Kidney (tissue), 14 donors: ENCODE results near the gene MFRP. TPM values are rescaled to one million over a fixed set of nuclear protein-coding genes. Genes with fewer than 3 reads are reported as not detected.

Experiments
- DNase-seq, 5 donors: peaks; one replicate each; pipeline ENCODE4 v3.0.0-alpha.2; 2013 to 2020
- FAIRE-seq: peaks from 2 replicates; lab custom pipeline; 2012; peaks lifted over from hg19 to GRCh38; lab: Jason Lieb, UNC
- H3K27ac ChIP-seq, 2 donors: one replicate each; pipeline ENCODE4 v1.7.0; 2013; ENCODE audit warnings: low read depth in 2 of 2, low read length in 2 of 2, inconsistent platforms in 1 of 2
- H3K27me3 ChIP-seq: one replicate; pipeline ENCODE4 v1.7.1; 2013; ENCODE audit warnings: low read length, inconsistent platforms; ENCODE audit not compliant: control insufficient read depth, insufficient read depth
- H3K36me3 ChIP-seq, 3 donors: one replicate each; pipeline versions ENCODE4 v1.7.0 to v1.7.1; 2013; ENCODE audit warnings: low read length in 3 of 3, control low read depth in 1 of 3, inconsistent platforms in 1 of 3; ENCODE audit not compliant: insufficient read depth in 3 of 3, control insufficient read depth in 2 of 3
- H3K4me1 ChIP-seq, 3 donors: one replicate each; pipeline versions ENCODE4 v1.7.0 to v1.7.1; 2013; ENCODE audit warnings: low read length in 3 of 3, inconsistent platforms in 1 of 3, low read depth in 1 of 3; ENCODE audit not compliant: control insufficient read depth in 2 of 3, insufficient read depth in 2 of 3
- H3K4me3 ChIP-seq, 3 donors: one replicate each; pipeline versions ENCODE4 v1.7.0 to v1.8.1; 2013; ENCODE audit warnings: low read length in 3 of 3, control low read depth in 1 of 3, inconsistent platforms in 1 of 3
- H3K9ac ChIP-seq, 3 donors: one replicate each; pipeline versions ENCODE4 v1.7.0 to v1.7.1; 2013; ENCODE audit warnings: low read length in 3 of 3, control low read depth in 1 of 3, inconsistent platforms in 1 of 3
- H3K9me3 ChIP-seq, 3 donors: one replicate each; pipeline versions ENCODE4 v1.7.0 to v1.7.1; 2013; ENCODE audit warnings: low read length in 3 of 3, control low read depth in 1 of 3, inconsistent platforms in 1 of 3; ENCODE audit not compliant: control insufficient read depth in 2 of 3, insufficient read depth in 1 of 3
- intact Hi-C: fragments of 100-400 bp; cut with DNase I; formaldehyde crosslinking; loops from one replicate; pipeline ENCODE4 v1.11.1; 2022
- polyA plus RNA-seq: library from polyadenylated mRNA; stranded (reverse); fragments of 350-450 nt; fragmentation: Illumina TruSeq; extraction: RNeasy Lipid Tissue Mini Kit (QIAGEN cat#74804); gene quantifications from one replicate; pipeline ENCODE4 v1.2.3, GENCODE V29; 2014; ENCODE audit warnings: low read depth, low replicate concordance; ENCODE audit not compliant: insufficient read depth
- total RNA-seq: library from RNA; stranded (reverse); fragmentation: NEBNext Ultra II Directional; extraction: Animal tissue kit (Norgen Biotek cat#: 25700); gene quantifications from one replicate; pipeline ENCODE4 v1.2.1, GENCODE V29; 2021
- TF ChIP-seq, protein P1 (sequence below): IDR thresholded peaks from 3 replicates; pipeline ENCODE4 v1.5.1; 2012; ENCODE audit warnings: mild to moderate bottlenecking, moderate library complexity, borderline replicate concordance; ENCODE audit not compliant: insufficient read depth; ENCODE audit errors: extremely low read depth
- donor health status: control.
- donor health status: control.
- donor health status: control.
- donor health status: control.
- donor health status: control.
- donor health status: DM: yes; HTN: yes; CAD: no.
- donor health status: Normal renal cell carcinoma (clear cell type).

MFRP gene
- total and polyA plus RNA-seq, 2 donors from 2014 or later: not detected

DNA sequence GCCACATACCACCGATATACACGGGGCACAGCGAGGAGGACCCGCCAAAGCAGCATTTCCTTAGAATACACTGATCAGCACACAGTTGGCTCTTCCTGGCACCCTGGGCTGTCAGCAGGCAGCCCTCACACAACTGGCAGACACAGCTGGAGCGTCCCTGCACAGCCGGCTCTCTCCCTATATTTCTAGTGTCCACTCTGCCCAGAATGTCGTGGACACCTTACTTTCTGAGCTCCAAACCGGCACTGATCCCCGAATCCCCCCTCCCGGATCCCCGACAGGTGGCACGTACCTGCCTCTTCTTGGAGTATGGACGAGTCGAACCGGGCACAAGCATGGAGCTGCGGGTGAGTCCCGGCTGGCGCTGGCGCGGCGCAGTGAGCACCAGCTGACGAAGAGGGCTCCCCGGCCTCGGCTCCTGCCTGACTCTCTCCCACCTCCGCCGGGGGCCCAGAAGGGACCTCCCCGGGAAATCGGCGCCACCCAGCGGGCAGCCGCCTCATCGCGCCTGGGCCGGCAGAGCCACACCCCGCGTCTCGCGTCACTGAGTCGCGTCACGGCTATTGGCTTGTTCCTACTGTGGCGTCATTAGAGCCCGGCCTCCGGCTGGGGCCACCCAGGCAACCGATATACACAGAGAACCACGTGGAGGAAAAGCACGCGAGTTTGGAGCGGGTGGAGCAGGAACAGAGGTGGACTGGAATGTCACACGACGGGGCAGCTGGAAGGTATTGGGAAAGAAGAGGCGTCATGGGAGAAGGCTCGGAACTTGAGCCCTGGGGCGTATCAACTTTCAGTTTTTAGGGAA is 34.9 kb upstream of the MFRP start, which contains the start of gene USP2:
Gene USP2 (minus strand): TSS at position 510 of the 808 bp plus-strand sequence. CDS start 8,210 bp downstream, outside the sequence.
- FAIRE-seq: peak; percentile 98
- Histone ChIP-seq H3K36me3 (no peaks in the 10 kb centered on the region), H3K27me3 (no peaks in the 10 kb centered on the region), H3K4me1 (peaks cover 0 to 20% (median 11%) of the 10 kb centered on the region in 3 donors), H3K9me3 (no peaks in the 10 kb centered on the region), H3K9ac (peak within 1 kb of the TSS; percentile 27 to 80 (median 76)), H3K4me3 (peak within 1 kb of the TSS; percentile 59 to 87 (median 76)), H3K27ac (peak within 1 kb of the TSS; percentile 54 to 67)
- intact Hi-C loops: no loop called here
- DNase-seq: peak; percentile 98 to 99 (median 98)
- TF ChIP-seq, protein P1, sequence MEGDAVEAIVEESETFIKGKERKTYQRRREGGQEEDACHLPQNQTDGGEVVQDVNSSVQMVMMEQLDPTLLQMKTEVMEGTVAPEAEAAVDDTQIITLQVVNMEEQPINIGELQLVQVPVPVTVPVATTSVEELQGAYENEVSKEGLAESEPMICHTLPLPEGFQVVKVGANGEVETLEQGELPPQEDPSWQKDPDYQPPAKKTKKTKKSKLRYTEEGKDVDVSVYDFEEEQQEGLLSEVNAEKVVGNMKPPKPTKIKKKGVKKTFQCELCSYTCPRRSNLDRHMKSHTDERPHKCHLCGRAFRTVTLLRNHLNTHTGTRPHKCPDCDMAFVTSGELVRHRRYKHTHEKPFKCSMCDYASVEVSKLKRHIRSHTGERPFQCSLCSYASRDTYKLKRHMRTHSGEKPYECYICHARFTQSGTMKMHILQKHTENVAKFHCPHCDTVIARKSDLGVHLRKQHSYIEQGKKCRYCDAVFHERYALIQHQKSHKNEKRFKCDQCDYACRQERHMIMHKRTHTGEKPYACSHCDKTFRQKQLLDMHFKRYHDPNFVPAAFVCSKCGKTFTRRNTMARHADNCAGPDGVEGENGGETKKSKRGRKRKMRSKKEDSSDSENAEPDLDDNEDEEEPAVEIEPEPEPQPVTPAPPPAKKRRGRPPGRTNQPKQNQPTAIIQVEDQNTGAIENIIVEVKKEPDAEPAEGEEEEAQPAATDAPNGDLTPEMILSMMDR: peak; percentile 65

- Histone ChIP-seq H3K27me3 (no peaks in the 10 kb centered on the region), H3K9me3 (no peaks in the 10 kb centered on the region), H3K9ac (peak overlapping the region in 2 of 3 donors; percentile 76 to 80), H3K4me1 (peaks cover 0 to 25% (median 16%) of the 10 kb centered on the region in 3 donors), H3K27ac (peak overlapping the region; percentile 54 to 67), H3K36me3 (no peaks in the 10 kb centered on the region), H3K4me3 (peak overlapping the region; percentile 48 to 87 (median 70))
- FAIRE-seq (no peak), DNase-seq (peak in 1 of 5 donors; percentile 48)
- TF ChIP-seq, protein P1: no peak
- intact Hi-C loops: no loop called here
Observed at GRCh38 chr11:119380827-119381180, 34.3 kb upstream of the MFRP start.

- no peak for FAIRE-seq
- H3K9me3 ChIP-seq: no peaks in the 10 kb centered on the region
- no peaks in the 10 kb centered on the region for H3K27me3 ChIP-seq
- intact Hi-C loops: no loop called here
- no peaks in the 10 kb centered on the region for H3K36me3 ChIP-seq
- peak in 2 of 5 donors; percentile 50 to 70 for DNase-seq
- peak overlapping the region in 2 of 3 donors; percentile 70 to 87 for H3K4me3 ChIP-seq
- TF ChIP-seq, protein P1: no peak
- H3K9ac ChIP-seq: peak overlapping the region in 1 of 3 donors; percentile 80
- no peak overlapping the region for H3K27ac ChIP-seq
- peaks cover 0 to 26% (median 18%) of the 10 kb centered on the region in 3 donors for H3K4me1 ChIP-seq
Observed at GRCh38 chr11:119380160-119380826, 33.8 kb upstream of the MFRP start.
